ENCODE measurements around the gene KCNA1. TPM values are rescaled to one million over a fixed set of nuclear protein-coding genes. Genes with fewer than 3 reads are reported as not detected.
A peak's percentile ranks its signal among the peaks of the same experiment; 100 is the strongest.

KCNA1 gene
- total RNA-seq, 1 donor from 2014 or later, result under 0.01 TPM

DNA sequence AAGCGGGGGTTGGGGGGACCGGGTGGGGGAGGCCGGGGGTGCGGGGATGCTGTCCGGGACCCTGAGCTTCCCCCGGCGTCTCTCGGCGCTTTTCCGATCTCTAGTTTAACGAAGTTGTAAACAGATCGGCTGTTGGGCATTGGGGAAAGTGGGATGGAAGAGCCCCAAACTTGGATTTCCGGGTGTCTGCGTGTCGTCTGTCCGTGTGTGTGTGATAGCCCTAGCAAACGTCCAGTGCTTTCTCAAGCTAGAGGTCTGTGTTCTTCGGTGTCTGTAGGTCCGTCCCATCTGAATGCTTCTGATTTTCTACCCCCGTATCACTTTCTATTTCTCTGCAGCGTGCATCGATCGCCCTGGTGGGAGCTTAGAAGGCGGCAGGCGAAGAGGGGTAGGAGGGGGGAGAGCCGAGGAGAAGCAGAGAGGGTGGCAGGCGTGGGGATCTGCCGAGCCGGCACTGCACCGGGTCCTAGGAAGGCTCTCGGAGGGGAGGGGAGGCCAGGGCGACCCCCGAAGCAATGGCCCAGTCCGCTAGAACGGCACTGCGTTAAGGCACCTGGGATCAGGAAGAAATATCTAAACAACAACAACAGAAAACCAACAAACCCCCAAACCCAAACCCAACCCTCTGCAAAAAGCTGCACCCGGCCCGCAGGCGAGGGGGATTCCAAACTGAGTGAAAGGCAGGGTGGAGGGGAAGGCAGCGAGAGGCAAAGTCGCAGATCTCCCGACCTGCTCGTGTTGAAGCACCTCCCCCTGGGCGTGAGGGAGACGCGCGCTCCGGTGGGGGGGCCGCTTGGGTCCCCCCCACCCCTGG lies 1.0 kb downstream of the KCNA1 start:
- no peak for DNase-seq (ENCODE audit: low read depth in 2 of 2)

DNA sequence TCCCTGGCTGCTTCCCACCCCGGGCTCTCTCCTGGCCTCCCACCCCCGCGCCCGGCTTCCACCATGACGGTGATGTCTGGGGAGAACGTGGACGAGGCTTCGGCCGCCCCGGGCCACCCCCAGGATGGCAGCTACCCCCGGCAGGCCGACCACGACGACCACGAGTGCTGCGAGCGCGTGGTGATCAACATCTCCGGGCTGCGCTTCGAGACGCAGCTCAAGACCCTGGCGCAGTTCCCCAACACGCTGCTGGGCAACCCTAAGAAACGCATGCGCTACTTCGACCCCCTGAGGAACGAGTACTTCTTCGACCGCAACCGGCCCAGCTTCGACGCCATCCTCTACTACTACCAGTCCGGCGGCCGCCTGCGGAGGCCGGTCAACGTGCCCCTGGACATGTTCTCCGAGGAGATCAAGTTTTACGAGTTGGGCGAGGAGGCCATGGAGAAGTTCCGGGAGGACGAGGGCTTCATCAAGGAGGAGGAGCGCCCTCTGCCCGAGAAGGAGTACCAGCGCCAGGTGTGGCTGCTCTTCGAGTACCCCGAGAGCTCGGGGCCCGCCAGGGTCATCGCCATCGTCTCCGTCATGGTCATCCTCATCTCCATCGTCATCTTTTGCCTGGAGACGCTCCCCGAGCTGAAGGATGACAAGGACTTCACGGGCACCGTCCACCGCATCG lies 1.8 kb downstream of the KCNA1 start:
- no peak for DNase-seq (ENCODE audit: low read depth in 2 of 2)

DNA sequence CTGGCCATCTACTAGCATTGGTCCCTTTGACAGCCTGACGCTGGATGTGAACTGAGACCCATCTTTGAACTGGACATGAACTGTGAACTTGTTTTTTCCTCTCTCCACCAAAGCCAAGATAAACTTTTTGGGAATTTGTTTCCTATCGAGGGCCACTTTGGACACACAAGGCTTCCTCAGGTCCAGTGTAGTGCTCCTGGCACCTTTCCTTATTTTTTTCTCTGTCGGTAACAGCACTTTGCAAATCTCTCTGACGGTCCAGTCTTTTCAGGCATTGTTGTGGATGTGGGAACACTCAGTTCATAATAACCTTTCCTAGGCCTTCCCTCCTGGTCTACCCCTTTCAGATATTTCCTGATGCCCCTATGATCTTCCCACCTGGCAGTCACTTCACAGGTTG lies 5.0 kb downstream of the KCNA1 start:
- DNase-seq (ENCODE audit: low read depth in 2 of 2), result no peak

DNA sequence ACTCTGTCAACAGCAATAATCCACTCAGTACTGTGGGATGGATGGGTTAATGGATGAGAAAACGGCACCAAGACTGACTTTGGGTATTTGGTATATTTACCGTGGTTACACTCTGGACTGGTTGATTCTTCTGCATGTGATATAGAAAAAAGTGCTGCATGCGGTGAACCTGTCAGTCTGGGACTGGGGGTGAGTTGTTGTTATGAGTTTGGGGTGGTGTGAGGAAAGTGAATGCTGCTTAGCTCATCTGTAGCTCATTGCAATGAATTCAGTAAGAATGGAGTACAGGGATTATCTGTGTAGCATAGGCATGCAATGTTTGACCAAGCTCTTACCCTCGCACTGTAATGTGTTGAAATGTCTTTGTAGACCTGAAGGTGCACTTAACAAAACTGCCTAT lies 6.0 kb downstream of the KCNA1 start:
- DNase-seq (ENCODE audit: low read depth in 2 of 2), result no peak

DNA sequence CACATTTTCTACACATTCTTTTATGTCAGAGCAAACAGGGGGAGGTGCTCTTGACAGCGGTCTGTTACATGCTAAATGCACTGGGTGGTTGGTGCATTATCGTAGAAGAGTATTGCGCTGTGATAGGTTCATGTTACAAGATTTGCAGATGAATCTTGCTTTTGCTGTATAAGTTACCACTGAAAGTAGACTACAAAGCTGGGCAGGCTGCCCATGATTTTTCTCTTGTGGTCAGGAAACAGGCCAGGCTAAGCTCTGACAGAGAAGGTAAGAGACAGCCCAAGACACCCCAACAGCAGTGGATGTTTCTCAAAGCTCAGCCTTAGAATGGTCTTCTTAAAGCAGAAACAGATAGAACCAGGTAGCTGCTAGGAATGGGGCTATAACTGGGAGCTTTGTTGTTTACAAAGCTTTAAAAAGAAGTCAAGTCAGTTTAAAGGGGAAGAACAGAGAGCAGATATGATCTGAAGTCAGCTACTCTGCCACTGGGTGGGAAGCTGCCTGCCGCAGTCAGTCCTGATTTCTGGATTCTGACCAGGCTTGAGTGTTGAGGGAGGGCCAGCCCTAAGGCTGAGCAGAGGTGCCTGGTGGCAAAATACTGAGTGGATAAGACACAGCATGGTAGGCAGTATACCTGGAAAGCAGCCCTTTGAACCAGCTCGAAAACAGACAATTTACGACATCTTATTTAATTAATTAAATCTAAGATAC lies 9.4 kb downstream of the KCNA1 start:
- DNase-seq (ENCODE audit: low read depth in 2 of 2), result no peak

DNA sequence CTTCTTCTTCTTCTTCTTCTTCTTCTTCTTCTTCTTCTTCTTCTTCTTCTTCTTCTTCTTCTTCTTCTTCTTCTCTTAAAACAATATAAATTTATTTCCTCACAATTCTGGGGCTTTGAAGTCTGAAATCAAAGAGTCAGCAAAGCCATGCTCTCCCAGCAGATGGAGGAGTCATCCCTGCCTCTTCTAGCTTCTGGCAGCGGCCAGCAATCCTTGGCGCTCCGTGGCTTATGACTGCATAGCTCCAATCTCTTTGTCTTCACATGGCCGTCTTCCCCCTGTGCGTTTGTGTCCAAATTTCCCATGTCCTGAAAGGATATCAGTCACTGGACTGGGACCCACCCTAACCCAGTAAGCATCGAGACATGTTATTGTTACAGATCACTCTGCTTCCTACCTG lies 22.9 kb downstream of the KCNA1 start:
- no peak for DNase-seq (ENCODE audit: low read depth in 2 of 2)

DNA sequence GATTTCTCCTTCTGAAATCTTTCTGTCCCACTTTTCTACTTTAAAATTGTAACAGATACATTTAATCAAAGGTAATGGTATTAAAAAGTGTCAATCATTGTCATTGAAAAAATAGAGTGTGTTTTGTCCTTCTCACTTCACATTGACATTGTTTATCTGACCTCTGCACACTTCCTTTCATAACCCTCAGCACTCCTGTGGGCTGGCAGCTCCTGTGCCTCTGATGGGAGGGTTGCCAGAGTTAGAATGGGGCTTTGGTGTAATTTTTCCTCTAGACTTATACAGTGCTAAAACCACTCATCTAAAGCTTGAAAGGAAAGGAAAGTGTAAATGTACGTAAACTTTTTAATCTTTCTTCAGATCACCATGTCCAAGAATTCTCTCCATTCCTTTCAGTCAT lies 23.7 kb downstream of the KCNA1 start:
- DNase-seq (ENCODE audit: low read depth in 2 of 2), result peak in 1 of 2 donors; percentile 9

DNA sequence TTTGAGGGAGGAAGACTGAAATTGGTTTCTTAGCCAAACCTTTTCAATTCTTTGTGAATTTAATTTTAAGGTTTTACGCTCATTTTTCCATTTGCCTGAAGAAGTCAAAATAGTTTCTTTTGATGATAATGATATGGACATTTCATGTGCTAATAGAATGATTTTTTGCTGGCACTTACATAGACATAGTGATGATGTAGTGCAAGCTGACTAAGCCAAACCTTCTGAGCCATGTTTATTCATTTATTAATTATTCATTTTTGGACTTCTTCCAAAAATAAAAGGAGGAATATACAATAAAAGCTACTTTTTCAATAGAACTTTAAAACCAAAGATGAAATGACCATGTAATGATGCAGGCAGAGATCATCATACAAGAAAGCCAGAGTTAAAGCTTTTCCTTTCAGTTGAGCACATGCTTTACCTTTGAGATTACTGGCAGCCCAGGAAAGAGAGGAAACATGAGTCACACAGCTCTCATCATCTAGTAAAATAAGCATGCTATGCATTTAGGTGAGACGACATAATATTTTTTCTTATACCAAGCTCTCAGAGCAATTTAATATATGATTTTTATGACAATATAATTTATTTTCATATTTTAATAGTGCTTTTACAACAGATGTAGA lies 24.8 kb downstream of the KCNA1 start:
- DNase-seq (ENCODE audit: low read depth in 2 of 2), result peak; percentile 24 to 27

DNA sequence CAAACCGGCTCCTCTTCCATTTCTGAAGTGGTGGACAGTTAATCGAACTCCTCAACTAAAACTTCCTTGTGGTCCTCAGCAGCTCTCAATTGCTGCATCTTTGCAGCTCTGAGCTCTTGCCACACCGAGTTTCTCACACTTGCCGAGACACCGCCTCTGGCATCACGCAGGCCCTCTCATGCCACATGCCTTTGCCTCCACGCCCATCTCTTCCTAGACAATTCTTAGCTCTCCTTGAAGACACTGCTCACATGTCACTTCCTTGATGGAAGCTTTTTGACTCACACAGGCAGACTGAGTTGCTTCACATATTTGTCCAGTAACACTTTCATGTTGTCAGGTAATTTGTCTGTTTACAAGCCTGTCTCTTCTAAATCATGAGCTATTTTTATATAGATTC lies 29.2 kb downstream of the KCNA1 start:
- DNase-seq (ENCODE audit: low read depth in 2 of 2), result no peak

DNA sequence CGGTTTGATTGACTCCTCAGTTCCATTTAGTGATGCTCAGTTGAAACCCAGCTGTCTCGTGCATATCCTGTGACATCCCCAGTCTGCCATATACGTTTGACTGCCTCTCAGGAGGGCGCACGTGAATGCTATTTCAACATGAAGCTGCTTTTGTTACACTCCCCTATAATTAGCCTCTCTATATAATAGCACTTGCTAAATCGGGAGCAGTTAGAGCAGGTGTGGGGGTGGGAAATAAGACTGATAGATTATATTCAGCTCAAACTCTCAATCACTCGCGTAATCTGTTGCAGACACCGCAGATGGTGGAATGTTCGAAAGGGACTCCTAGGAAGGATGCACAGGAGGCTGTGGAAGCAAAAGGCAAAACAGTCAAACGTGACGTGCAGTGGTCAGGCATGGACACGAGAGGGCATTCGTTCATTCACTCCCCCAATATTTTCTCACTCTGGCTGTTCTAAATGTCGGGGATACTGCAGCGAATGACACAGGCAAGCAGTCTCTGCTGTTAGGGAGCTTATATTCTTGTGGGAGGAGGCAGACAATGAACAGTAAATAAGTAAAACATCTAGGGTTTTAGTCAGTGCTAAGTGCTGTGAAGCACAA lies 29.8 kb downstream of the KCNA1 start:
- no peak for DNase-seq (ENCODE audit: low read depth in 2 of 2)

DNA sequence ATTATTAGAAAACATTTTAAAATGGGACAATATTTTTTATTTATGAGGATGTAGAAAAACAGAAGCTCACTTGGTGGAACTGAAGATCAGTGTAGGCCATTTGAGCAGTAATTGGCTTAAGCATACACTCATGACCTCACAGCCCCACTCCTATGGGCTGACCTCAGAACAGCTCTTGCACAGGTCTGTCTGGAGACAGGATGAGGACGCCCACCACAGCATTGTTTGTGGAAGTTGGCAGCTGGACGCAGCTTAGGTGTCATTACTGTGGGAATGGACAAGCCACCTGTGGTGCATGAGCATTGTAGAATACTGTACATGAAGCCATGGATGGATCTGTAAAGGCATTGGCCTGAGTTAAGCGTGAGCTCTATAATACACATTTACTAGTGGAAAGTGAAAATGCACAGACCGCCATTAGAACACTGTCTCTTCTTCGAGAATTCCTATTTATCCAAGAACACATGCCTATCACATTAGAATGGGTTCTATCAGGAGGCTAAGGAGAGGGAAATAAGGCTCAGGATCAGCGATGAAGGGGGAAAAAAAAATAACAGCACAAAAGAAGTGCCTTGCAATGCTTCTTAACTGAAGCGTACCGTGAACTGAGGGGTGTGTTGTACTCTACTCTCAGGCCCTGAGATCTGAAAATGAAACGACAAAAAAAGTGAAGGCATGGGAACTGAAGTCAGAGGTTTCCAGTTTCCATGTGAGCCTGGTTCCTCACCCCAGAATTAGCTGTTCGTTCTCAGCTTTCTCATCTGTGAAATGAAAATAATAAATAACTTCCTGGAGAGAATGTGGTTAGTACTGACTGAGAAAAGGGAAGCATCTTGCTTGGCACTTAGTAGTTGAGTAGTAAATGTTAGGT lies 33.6 kb downstream of the KCNA1 start:
- DNase-seq (ENCODE audit: low read depth in 2 of 2), result no peak

DNA sequence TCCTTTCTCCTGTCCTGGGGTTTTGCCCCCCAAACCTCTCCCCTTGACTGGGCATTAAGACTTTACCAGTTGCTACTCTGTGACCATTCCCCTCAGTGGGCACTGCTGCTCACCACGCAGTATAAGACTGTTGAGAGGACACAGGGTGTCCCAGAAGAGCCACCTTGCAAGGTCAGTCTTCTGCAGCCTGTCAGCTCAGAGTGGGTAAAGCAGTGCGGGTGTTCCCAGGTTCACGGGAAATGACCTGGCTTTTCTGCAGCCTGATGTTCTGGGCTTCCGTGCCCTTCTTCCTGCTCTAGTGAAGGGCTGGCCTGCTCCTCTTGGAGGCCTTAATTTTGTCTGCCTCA lies 34.2 kb downstream of the KCNA1 start:
- DNase-seq (ENCODE audit: low read depth in 2 of 2), result no peak

DNA sequence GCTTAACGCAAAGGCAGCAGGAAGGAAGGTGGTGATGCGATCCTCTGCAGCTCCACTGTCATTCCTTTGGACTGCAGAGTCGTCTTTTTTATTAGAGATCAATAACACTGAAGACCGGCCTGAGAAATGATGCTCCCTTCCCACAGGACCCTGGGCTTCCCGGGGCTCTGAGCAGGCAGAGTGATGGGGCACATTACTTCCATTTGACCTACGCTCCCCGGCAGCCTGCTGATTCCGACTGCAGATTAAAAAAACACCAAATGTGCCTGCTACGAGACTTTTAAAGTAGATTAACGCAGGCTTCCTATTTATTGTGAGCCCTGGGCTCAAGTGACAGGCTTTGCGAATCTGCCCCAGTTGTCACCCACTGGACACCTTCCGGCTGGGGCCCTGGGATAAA lies 37.5 kb downstream of the KCNA1 start:
- DNase-seq (ENCODE audit: low read depth in 2 of 2), result no peak

DNA sequence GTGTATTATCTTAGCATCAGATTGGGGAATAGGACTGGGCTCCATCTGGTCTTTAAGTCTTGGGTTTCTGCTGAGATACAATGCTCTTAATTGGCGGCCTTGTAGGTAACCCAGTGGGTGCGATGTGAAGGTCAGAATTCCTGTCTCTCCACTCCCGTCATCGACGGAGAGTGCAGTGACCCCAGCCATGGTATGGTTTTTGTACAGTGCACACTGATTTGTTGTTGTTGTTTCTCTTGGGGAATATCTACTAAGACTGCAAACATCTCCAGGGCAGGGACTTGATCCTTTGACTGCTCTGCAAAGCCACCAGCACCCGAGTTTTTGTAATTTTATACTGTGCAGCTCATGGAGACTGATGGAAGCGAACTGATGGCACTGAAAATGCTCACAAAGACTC lies 41.4 kb downstream of the KCNA1 start:
- DNase-seq (ENCODE audit: low read depth in 2 of 2), result no peak

DNA sequence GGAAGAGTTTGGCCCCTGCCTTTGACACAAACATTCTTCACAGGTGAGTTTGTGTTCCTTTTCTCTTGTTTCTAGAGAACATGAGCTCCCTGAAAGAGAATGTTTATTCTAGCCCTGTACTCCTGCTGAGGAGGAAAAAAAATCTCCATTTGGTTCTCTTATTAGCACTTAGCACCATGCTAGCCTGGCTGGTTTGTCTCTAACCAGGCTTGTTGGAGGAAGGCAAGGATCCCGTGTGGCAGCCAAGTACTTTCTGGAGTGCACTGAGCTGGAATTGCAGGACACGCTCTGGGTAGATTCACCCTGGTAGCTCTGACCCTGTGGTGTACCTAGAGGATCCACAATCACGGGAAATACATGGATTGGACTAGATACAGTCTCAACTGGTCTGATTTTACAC lies 41.9 kb downstream of the KCNA1 start:
- DNase-seq (ENCODE audit: low read depth in 2 of 2), result no peak

DNA sequence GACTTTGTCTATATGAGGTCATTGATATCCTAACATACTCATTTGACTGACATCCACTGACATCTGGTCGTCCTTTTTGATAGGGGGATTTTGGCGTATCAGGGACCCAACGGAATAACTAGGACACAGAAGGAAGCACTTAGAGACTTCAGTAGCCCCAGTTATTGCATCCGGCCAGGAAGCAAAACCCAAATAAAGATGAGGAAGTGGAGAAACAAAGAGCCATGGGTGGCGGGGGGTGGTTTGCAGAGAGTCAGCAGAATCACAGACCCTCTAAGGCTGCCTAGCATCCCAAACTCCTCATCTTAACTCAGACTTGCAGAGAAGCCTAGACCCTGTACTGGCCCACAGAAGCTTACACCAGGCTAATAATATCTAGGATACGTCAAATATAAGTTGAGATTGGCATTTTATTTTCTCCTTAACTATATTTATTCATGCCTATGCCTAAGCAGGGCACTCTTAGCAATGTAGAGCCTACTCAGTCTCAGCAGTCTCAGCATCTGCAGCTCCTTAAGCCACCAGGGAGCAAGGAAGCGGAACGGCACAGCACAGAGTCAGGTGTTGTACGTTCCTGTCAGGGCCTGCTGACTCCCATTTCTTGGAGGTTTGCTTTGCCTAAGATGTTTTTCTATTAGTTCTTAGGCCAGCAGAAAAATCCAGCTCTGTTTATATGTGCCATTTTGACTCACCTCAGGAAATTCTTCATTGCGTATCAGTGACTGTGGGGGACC lies 45.1 kb downstream of the KCNA1 start:
- DNase-seq (ENCODE audit: low read depth in 2 of 2), result no peak

DNA sequence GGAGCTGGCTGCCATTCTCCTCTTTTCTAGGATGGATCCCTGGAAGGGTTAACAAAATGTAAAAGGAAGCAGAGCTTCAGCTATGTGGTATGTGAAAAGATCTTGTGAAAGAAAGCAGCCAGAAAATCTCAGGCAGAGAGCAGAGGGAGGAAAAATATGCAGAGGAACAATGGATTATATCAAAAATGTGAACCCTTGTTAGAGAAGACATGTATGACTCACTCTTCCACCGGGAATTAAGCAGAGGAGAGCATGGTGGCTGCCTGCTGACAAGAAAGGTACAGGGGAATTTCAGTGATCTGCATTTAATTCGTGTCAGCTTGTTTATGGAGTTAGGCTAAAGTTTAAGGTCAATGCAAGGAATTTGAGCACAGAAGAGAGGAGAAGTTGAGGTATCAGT lies 46.3 kb downstream of the KCNA1 start:
- no peak for DNase-seq (ENCODE audit: low read depth in 2 of 2)

DNA sequence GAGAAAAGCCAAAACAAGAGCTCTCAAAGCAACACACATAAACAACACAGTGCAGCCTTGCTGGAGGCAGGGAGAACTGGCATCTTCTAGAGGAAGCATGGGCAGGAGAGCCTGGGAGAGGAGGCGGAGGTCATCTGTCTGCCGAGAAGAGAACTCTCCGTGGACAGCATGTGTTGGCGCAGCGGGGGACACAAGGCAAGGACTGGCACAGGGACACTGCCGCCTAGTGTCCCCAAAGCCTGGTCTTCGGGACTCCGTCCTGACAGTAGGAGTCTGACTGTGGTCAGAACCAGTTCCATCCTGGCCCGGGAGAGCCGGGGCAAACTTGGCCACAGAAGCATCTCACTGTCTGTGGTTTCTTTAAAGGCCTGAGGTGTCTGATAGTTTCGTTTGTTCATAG lies 47.3 kb downstream of the KCNA1 start:
- DNase-seq (ENCODE audit: low read depth in 2 of 2), result no peak

DNA sequence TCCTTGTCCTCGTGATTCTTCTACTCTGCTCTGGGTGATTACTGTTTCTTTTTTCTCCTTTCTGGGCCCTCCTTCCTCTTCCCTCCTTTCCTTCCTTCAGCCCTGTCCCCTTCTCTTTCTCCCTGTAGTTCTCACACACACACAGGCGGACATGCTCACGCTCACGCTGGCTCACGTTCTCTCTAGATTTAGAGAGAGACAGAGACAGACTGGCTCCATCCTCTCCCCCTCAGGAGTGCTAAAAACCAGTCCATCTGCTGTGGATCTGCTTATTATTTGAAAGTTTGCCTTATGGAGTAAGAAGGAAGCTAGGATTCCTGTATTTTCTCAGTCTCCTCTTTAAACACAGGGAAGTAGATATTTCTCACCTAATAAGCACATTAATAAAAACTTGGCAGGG lies 48.1 kb downstream of the KCNA1 start:
- no peak for DNase-seq (ENCODE audit: low read depth in 2 of 2)

DNA sequence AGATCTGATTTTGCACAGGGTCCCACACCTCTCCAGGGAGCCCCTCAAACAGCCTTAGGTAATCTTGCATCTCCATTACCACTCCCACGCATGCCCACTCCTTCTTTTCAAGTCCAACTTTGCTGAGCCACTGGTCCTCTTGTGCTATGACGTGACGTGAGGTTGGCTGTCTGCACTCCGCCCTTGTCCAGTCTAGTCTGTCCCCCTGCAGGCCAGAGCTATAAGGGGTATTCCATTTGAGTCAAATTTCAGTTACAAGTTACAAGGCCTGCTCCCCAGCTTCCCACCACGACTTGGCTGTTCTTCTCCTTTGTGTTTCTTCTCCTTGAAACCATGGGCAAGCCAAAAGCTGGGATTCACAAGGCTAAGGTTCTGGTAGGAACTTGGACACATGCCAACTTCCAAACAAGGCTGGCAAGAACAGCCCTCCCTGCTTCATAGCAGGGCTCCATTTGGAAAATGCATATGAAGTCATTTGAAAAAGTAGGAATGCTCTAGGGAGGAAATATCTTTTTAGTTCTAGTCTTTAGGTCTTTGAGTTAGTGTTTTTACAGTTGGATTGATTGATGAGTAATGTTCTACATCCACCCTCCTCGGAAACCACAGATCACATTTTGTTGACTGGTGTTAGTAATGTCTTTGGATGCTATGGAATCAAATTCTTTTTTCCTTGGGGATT lies 49.1 kb downstream of the KCNA1 start:
- no peak for DNase-seq (ENCODE audit: low read depth in 2 of 2)
